ENCODE results near the gene RHOA. TPM values are rescaled to one million over a fixed set of nuclear protein-coding genes. Genes with fewer than 3 reads are reported as not detected.

The RHOA gene
- total RNA-seq, 3 donors from 2014 or later = 358 to 430 (median 419) TPM

- intact Hi-C loops (cut with DNase I, micrococcal nuclease) = loop anchor here in 1 of 2 donors (10.0 kb wide), 1 partner anchor 290 kb away; the partner anchor contains the start of gene CCDC71
- TF ChIP-seq CTCF (IDR thresholded peaks at IDR 0.05) = no peak
- DNase-seq (peak in 1 of 3 donors; percentile 29), ATAC-seq (peak; percentile 61)
- H3K9me3 ChIP-seq = no peaks in the 10 kb centered on the region
- no peaks in the 10 kb centered on the region for H3K4me1 ChIP-seq (ENCODE audit: low read depth)
- H3K36me3 ChIP-seq (ENCODE audit: low read depth) = no peaks in the 10 kb centered on the region
- no peak overlapping the region for H3K4me3 ChIP-seq
These were observed 42.7 kb upstream of the RHOA start for GRCh38 chr3:49454458-49454857.

- no peak for DNase-seq
- no peak overlapping the region for H3K4me3 ChIP-seq
- no peaks in the 10 kb centered on the region for H3K4me1 ChIP-seq (ENCODE audit: low read depth)
- no peaks in the 10 kb centered on the region for H3K9me3 ChIP-seq
- ATAC-seq = no peak
- no peaks in the 10 kb centered on the region for H3K36me3 ChIP-seq (ENCODE audit: low read depth)
- TF ChIP-seq CTCF (IDR thresholded peaks at IDR 0.05) = no peak
- intact Hi-C loops (cut with DNase I, micrococcal nuclease) = loop anchor here in 1 of 2 donors (10.0 kb wide), 1 partner anchor 289 kb away; the partner anchor contains the start of gene CCDC71
These were observed 41.8 kb upstream of the RHOA start for GRCh38 chr3:49453621-49454020.

- intact Hi-C loops (cut with DNase I, micrococcal nuclease) = no loop called here
- no peak for TF ChIP-seq CTCF (IDR thresholded peaks at IDR 0.05)
- no peak overlapping the region for H3K4me3 ChIP-seq
These were observed 33.6 kb upstream of the RHOA start for GRCh38 chr3:49445391-49445790.

GRCh38 chr3:49434731-49435130 is 23.0 kb upstream of the RHOA start:
- no peak for TF ChIP-seq CTCF (IDR thresholded peaks at IDR 0.05)
- H3K4me3 ChIP-seq = no peak overlapping the region
- intact Hi-C loops (cut with DNase I, micrococcal nuclease) = no loop called here
- DNase-seq (no peak), ATAC-seq (no peak)
- H3K36me3 ChIP-seq (ENCODE audit: low read depth) = no peaks in the 10 kb centered on the region
- H3K9me3 ChIP-seq = no peaks in the 10 kb centered on the region
- H3K4me1 ChIP-seq (ENCODE audit: low read depth) = no peaks in the 10 kb centered on the region

More at GRCh38 chr3:49445391-49445790, 33.6 kb upstream of the RHOA start:
- Histone ChIP-seq H3K4me1 (ENCODE audit: low read depth) (peaks cover 5% of the 10 kb centered on the region), H3K9me3 (no peaks in the 10 kb centered on the region), H3K36me3 (ENCODE audit: low read depth) (no peaks in the 10 kb centered on the region)
- DNase-seq (no peak), ATAC-seq (no peak)

GRCh38 chr3:49428752-49429080 is 16.9 kb upstream of the RHOA start:
- H3K36me3 ChIP-seq (ENCODE audit: low read depth) = no peaks in the 10 kb centered on the region
- H3K4me3 ChIP-seq = peak overlapping the region; percentile 43
- ATAC-seq = no peak
- H3K9me3 ChIP-seq = no peaks in the 10 kb centered on the region
- no peak for DNase-seq
- no peak for TF ChIP-seq CTCF (IDR thresholded peaks at IDR 0.05)
- no peaks in the 10 kb centered on the region for H3K4me1 ChIP-seq (ENCODE audit: low read depth)
- intact Hi-C loops (cut with DNase I, micrococcal nuclease) = no loop called here

GRCh38 chr3:49427586-49427985 is 15.8 kb upstream of the RHOA start:
- Histone ChIP-seq H3K36me3 (ENCODE audit: low read depth) (no peaks in the 10 kb centered on the region), H3K4me3 (no peak overlapping the region), H3K4me1 (ENCODE audit: low read depth) (no peaks in the 10 kb centered on the region), H3K9me3 (no peaks in the 10 kb centered on the region)
- intact Hi-C loops (cut with DNase I, micrococcal nuclease) = no loop called here
- DNase-seq (no peak), ATAC-seq (no peak)
- TF ChIP-seq CTCF (IDR thresholded peaks at IDR 0.05) = no peak
